ENCODE data around the gene TMEM121.

TMEM121 gene

GRCh38 chr14:105498430-105499255 lies 27.7 kb upstream of the TMEM121 start:
- DNase-seq (ENCODE audit: low read depth, low spot score): no peak

- DNase-seq (ENCODE audit: low read depth, low spot score): no peak
Observed at GRCh38 chr14:105499256-105500035, 26.9 kb upstream of the TMEM121 start.

- DNase-seq (ENCODE audit: low read depth, low spot score): no peak
Observed at GRCh38 chr14:105500036-105500725, 26.2 kb upstream of the TMEM121 start.

- DNase-seq (ENCODE audit: low read depth, low spot score): no peak
Observed at GRCh38 chr14:105500726-105501101, 25.7 kb upstream of the TMEM121 start.

GRCh38 chr14:105501504-105502291 lies 24.7 kb upstream of the TMEM121 start:
- no peak for DNase-seq (ENCODE audit: low read depth, low spot score)

GRCh38 chr14:105502446-105503295 lies 23.7 kb upstream of the TMEM121 start:
- DNase-seq (ENCODE audit: low read depth, low spot score): no peak

- no peak for DNase-seq (ENCODE audit: low read depth, low spot score)
Observed at GRCh38 chr14:105503296-105503640, 23.1 kb upstream of the TMEM121 start.

- DNase-seq (ENCODE audit: low read depth, low spot score): no peak
Observed at GRCh38 chr14:105503935-105504692, 22.3 kb upstream of the TMEM121 start.

GRCh38 chr14:105505101-105505500 lies 21.3 kb upstream of the TMEM121 start:
- no peak for DNase-seq (ENCODE audit: low read depth, low spot score)

- DNase-seq (ENCODE audit: low read depth, low spot score): no peak
Observed at GRCh38 chr14:105507247-105507646, 19.1 kb upstream of the TMEM121 start.

- no peak for DNase-seq (ENCODE audit: low read depth, low spot score)
Observed at GRCh38 chr14:105508069-105508468, 18.3 kb upstream of the TMEM121 start.

GRCh38 chr14:105508601-105509000 lies 17.8 kb upstream of the TMEM121 start:
- DNase-seq (ENCODE audit: low read depth, low spot score): no peak

- no peak for DNase-seq (ENCODE audit: low read depth, low spot score)
Observed at GRCh38 chr14:105517096-105517495, 9.3 kb upstream of the TMEM121 start.

GRCh38 chr14:105519946-105520698 lies 6.3 kb upstream of the TMEM121 start:
- no peak for DNase-seq (ENCODE audit: low read depth, low spot score)

- no peak for DNase-seq (ENCODE audit: low read depth, low spot score)
Observed at GRCh38 chr14:105525326-105525725, 1.1 kb upstream of the TMEM121 start.

GRCh38 chr14:105526776-105527380 lies 495 bp downstream of the TMEM121 start:
- no peak for DNase-seq (ENCODE audit: low read depth, low spot score)

GRCh38 chr14:105527381-105527825 lies 1.0 kb downstream of the TMEM121 start:
- no peak for DNase-seq (ENCODE audit: low read depth, low spot score)

- DNase-seq (ENCODE audit: low read depth, low spot score): peak; percentile 6
Observed at GRCh38 chr14:105527826-105528585, 1.6 kb downstream of the TMEM121 start.

All from smooth muscle cell of the brain vasculature (primary cell).